Femur (tissue), 1 donor: ENCODE measurements around the gene CCDC102B.
"Not testable (repeated sequence)": the region's sequence is repeated elsewhere in the genome, so short reads cannot be mapped to it uniquely, and the experiment has no call there.

Experiments
- DNase-seq: peaks from one replicate; pipeline ENCODE4 v3.0.0-alpha.2; 2017

The CCDC102B gene

DNA sequence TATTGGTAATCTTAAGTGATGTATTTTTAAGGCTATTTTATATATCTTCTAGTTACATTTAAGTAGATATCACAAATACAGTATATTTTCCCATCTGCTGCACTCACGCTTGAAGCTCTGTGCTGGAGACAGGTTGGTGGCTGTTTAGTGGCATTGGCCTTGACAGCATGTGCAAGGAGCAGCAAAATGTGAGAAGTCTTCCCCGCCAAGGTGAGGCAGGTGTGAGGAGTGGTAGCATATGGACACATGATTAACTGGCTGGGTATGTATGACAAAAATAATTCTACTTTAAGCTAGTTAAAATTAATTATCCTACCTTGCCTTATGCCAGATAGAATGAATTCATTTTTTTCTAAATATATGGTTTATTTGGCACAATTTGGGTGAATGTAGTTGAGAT, 117.2 kb downstream of the CCDC102B start:
- DNase-seq = no peak

DNA sequence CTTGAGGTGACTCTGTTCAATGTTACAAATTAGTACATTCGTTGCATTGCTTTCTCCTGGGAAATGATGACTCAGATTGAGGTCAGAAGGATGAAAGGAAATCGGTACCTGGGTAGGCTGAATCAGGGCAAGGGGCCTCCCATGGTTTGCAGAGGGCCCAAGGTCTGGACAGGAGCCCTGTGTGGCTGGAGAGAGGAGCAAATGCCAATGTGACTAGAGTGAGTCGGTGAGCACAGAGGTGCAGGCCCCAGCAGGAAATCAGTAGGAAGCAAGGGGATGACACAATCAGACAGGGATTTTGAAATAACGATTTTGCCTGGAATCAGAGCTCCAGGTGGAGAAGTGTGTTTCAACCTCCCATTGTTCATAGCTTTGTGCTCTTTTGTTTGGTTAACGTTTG, 118.9 kb downstream of the CCDC102B start:
- DNase-seq = no peak

DNA sequence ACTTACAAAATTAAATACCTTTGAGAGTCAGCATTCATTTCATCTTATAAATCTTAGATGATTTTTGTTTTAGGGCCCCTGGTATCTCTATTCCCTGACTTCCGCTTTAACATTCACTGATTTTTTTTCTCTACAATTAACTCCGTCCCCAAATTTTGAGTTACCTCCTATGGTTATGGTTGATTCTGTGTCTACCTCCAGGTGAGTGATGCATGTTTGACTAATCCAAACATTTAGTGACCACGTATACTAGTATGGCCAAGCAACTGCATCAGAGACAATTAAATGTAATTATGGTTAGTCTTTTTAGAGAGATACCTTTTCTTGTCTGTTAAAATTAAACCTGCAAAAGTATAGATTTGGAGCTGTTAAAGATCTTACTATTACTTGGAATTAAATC, 120.3 kb downstream of the CCDC102B start:
- no peak for DNase-seq

DNA sequence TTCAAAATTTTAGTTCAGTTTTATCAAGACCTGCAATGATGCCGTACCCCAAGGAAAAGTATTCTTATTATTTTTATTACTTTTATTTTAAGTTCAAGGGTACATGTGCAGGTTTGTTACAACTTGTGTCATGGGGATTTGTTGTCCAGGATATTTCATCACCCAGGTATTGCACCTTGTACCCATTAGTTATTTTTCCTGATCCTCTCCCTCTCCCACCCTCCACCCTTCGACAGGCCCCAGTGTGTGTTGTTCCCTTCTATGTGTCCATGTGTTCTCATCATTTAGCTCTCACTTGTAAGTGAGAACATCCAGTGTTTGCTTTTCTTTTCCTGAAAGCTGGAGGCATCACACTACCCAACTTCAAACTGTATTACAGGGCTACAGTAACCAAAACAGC, 122.0 kb downstream of the CCDC102B start:
- no peak for DNase-seq

DNA sequence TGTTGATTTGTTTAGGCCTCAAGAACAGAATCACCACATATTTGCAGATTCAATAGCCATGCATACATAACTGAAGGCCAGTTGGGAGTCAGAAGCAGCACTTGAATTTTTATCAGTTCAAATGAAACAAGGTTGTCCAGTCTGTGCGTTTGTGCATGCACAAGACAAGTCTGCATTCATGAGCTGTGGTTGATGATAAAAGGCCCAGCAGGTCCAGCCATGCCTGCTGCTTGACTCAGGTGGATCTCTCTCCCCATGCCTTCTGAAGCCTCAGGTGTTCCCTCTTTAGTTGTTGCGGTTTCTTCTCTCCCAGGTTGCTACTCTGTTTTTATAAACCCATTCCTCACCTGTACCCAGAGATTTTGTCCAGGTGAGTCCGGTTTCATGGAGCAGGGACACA, 124.5 kb downstream of the CCDC102B start:
- no peak for DNase-seq

DNA sequence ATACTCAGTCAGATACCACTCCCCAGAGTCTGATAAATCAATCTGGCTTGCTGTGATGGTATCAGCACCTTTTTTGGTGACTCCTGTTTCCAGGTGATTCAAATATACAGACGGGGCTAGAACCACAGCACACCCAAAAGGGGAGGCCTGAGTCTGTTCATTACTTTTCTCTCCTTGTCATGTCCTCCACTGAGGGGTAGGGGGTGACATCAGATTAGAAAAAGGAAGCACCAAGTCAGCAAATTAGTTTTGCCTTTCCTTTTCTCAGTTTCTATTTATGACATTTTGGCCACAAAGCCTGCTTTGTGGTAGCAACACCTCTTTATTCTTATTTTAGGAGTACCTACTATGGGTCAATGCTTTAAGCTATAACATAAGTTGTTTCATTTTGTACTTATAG, 127.4 kb downstream of the CCDC102B start:
- no peak for DNase-seq

DNA sequence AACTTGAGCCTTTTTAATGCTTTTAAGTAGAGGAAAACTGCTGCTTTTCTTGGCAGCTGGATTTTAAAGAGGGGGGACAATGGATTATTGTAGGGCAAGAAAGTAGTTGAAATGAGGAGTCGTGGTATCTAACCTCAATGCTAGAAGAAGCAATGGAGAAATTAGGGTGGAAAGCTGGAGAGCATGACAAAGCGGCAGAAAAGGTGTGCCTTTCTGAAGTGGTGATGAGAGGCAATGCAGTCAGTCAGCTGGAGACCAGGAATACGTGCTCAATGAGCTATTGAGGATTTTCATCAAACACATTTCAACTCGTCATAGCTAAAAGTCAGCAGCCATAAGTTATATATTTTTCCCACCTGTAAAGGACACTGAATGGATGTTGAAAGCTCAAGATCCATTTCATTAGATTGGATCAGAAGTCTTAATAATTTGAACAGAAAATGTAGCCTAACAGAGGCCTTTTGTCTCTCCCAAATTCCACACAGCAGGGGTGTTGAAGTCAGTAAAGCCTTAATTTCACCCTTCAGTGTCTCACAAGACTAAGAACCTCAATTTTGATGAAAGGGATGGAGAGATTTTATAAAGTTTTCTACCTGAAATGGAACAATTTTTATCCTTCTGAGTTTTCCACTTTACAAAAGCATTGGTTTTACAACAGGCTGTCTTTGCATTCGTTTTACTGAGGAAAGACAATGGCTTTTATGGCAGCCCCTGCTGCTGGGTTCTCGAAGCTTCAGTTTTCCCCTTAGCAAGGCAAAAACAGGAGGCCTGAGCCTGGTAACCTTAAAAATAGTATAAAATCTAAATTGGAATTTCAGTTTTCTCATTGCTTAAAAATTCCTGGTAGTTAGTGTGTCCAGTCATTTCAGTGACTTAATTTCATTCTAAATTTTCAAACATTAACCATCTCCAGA, 131.1 kb downstream of the CCDC102B start:
- no peak for DNase-seq

DNA sequence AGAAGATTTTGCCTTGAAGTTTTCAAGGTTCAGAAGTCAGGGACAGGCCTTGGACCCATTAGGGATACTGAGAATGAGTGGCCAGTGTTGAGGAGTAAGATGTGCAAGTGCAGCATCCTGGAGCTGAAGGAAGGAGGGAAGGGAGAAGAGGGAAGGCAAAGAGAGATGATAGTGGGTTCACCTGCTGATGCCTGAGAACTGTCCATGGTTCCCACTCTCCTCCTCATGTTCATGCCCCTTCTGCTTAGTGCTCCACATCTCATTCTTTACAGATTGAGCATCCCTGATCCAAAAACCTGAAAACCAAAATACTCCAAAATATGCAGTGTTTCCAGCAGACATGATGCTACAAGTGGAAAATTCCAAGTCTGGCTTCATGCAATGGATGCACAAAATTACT, 137.8 kb downstream of the CCDC102B start:
- no peak for DNase-seq

DNA sequence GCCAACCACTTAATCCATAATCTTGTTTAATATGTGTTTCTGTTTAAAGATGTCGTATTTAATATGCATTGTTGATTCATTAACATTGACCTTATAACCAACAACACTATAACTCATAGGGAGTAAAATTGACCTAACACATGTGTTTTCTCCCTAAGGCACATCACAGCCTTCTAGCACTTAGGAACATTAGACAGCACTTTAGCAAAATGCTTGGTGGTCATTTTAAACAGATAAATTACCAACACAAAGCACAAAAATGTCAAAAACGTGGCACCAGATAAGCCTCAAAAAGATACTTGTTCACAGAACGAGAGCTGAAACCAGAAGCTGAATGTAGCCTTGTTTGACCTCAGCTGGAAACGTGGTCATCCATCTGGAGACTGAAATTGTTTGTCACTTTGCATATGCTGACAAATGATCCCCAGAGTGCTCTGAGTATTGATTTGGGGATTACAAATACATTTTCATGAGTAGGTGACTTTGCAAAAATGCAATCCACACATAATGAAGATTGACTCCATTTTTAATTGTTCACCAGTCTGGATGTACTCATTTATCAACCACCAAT, 139.2 kb downstream of the CCDC102B start:
- no peak for DNase-seq

DNA sequence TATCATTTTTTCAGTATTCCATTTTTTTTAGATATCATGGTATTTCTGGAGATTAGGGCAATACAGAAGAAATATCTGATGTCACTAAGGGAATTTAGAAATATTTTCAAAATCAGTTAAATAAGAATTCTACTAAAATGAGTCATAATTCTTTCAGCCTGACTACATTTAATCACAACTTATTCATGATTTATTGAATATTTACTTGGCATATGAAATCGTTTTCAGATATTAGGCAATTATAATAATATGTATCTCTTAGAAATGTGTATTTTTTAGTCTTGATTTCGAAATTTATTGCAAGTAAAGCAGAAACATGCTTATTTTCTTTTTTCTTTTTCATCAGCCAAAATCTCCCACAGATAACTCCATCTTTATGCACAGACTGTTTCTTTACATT, 142.2 kb downstream of the CCDC102B start:
- no peak for DNase-seq

DNA sequence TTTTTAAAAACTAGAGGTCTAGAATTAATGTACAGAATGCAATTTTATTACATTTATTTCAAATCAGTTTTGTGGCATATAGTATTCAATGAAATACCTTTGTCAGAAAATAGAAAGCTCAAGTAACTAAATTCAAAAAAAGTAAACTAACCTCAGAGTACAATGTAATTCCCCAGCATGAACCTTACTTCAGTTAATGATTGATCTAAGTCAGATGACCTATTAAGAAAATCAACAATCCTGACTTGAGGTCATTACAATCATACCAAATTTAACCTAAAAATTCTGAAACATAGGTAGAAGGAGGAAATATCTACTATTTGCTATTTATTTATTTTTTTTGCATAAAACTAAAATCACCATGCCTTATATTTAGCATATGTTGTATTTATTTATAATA, 142.9 kb downstream of the CCDC102B start:
- no peak for DNase-seq

DNA sequence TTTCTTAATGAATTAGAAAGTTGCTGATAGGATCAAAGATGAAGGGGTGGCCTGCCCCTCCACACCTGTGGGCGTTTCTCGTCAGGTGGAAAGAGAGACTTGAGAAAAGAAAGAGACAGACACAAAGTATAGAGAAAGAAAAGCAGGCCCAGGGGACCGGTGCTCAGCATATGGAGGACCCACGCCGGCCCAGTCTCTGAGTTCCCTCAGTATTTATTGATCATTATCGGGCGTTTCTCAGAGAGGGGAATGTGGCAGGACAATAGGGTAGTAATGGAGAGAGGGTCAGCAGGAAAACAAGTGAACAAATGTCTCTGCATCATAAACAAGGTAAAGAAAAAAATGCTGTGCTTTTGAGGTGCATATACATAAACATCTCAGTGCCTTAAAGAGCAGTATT, 144.3 kb downstream of the CCDC102B start:
- no peak for DNase-seq

DNA sequence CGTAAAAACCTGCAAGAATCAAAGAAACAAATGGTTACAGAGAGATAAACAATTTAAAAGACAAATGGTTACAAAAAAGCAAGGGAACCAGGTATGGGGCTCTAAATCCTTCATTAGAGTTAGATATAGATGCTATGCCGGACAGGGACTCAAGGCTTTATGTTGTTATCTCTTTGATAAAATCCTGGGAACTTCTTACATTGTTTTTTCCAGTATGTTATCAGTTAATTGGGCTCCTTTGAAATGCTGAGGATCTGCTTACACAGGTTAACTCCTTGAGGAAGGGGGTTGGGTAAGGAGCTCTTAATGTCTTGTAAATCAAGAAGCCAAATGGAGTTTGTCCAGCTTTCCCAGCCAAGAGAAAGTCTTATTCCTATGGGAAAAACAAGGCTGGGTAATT, 146.0 kb downstream of the CCDC102B start:
- DNase-seq = not testable (repeated sequence)

DNA sequence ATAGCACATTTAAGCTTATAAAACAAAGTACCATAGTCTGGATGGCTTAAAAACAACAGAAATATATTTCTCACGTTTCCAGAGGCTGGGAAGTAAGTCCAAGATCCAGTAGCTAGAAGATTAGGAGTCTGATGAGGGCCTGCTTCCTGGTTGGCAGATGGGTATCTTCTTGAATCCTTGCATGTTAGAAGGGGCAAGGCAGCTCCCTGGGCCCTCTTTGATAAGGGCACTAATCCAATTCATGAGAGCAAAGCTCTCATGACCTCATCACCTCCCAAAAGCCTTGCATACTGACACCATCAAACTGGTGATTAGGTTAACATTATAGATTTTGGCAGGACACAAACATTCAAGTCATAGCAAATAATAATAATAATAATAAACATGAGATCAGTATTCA, 146.4 kb downstream of the CCDC102B start:
- DNase-seq = no peak

DNA sequence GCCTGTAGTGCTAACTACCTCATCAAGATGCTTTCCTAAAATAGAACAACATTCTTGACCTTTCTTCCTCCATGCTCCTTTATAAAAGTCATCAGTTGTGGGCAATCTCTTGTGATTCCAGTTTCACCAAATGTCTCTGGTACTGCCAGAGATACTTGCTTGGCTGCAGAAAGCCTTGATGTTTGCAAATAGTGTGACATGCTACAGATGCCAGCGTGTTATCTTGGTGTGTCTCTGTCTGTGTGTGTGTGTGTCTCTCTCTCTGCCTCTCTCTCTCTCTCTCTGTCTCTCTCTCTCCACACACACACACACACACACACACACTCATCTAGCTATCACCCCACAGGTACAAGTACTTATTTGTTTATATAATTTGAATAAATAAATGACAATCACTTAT, 146.9 kb downstream of the CCDC102B start:
- no peak for DNase-seq

DNA sequence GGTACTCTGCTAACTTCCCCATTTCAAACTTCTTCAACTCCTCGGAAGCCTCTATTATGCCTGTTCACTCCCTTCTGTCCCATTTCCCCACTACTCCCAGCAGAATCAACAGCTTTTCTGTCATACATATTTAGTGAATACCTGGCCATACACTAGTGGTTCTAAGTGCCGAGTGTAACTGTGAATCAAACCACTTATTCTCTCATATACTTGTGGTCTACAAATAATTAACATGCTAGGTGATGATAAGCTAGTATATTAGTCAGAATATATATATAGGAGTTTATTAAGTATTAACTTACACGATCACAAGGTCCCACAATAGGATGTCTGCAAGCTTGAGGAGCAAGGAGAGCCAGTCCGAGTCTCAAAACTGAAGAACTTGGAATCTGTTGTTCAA, 150.7 kb downstream of the CCDC102B start:
- no peak for DNase-seq

DNA sequence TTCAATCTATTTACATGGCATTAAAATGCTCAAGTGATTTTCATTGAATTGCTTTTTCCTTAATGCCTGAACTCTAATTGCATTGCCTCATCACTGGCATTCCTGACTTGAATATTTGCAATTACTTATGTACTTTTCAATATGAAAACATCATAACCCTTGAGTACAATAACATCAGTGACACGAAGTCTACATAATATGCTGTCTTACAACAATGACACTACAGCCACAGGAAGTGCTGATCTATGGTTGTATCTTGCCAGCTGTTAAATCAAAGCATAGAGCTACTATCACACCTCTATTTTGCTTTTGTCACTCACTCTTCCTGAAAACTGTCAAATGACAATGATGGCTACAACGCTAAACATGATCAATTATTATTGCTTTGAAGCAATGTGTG, 156.9 kb downstream of the CCDC102B start:
- DNase-seq = no peak

DNA sequence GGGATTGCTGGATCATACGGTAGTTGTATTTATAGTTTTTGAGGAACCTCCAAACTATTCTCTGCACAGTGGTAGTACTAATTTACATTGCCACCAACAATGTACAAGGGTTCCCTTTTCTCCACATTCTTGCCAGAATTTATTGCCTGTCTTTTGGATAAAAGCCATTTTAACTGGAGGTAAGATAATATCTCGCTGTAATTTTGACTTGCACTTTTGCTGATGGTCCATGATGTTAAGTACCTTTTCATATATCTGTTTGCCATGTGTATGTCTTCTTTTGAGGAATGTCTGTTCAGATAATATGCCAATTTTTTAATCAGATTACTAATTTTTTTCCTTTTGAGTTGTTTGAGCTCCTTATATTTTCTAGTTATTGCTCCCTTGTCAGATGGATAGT, 158.8 kb downstream of the CCDC102B start:
- no peak for DNase-seq

DNA sequence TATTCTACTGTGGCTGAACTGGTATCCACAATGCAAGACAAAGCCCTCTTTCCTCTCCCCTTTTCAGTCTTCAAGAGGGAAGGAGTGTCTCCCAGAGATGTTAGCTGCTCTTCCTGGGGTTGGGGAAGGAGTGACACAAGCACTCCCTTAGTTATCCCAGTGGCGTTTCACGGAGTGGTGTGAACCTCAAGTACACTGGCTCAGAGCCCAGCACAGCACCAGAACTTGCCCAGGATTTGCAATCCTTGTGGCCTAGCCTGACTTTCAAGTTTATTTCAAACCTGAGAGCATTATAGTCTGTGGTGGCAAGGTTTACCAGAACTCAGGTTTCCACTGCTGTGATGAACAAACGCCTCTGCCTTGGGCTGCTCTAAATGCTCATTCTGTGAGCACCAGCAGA, 162.5 kb downstream of the CCDC102B start:
- DNase-seq = no peak

DNA sequence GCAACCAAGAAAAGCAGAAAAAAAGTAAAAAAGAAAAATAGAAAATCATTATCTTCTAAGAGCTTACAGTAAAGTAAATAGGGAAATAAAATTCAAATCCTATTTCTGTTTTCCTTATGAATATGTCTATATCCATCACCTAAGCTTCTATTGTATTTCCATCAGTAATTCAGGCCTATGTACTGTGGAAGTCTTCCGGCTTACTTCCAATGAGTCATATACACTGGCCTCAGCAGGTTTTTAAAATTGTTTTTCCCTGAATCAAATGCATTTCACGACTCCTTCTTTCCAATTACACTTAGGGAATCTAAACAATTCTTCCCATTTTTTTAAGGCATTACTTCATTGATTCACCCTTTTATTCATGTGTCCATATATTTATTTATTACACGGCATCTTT, 164.7 kb downstream of the CCDC102B start:
- no peak for DNase-seq

DNA sequence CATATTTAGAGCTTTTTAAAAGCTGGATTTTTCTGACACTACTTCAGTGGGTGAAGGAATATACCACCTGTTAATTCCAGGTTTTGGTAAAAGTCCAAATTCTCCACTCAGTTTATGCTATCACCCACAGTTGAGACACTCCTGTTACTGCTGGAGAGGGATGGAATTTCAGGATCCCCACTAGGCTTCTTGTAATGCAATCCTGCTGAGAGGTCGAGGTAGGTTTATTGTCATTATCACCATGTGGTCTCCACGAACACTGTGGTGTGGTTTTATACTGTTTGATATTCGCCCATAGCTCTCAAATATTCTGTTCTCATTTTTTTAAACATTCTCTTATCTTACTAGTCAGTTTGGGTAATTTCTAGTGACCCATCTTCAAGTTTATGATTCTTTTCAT, 167.9 kb downstream of the CCDC102B start:
- no peak for DNase-seq

DNA sequence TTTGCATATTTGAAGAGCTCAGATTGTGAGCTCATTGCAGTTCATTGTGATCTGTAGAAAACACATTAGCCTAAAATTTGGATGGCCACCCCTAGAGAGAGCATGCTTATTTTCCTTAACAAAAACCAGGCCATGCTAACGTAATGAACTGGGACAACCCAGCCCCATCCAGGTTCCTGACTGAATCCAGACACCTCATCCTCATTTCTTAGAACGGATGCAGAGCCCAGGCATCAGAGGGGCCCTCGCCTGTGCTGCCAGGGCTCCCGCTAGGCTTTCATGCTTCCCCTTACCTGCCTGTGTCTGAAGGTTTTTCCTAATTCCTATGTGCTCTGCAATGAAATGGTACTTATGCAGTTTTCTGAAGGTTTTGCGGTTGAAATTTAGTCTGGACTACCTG, 171.1 kb downstream of the CCDC102B start:
- no peak for DNase-seq

DNA sequence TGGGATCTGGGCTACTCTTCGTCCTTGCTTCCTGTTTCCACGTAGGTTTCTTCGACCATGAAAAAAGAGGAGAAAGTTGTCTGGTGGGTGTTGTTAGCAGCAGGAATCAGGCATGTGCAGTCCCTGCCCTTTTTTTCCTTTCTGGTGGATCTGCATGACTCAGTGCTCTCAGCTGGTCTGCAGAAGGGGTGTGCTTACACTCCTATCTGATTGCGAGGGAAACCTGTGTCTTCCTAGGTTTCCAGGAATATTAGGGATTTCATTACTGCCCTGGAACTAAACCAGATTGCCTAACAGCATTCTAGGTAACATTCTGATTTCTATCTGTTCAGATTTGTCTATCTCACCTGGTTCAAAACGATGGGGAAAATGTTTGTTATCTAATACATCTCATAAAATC, 174.3 kb downstream of the CCDC102B start:
- DNase-seq = no peak

DNA sequence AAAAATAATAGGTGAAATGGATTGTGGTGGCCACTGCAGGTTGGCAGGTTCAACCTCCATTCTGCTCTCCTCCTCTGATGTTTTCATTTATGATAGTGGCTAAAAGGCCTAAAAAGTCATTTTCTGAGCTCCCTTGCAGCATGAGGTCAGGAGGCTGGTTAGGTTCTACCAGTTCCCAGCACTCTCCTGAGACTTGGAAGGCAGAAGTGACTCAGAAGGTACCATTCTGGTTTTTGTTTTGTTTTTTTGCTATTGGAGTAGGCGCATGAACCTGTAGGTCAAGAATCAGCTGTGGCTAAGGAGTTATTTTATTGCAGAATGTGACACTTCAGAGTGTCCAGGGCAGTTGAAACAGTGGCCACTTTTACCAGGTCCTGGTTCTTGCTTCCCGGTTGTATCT, 181.9 kb downstream of the CCDC102B start:
- no peak for DNase-seq

DNA sequence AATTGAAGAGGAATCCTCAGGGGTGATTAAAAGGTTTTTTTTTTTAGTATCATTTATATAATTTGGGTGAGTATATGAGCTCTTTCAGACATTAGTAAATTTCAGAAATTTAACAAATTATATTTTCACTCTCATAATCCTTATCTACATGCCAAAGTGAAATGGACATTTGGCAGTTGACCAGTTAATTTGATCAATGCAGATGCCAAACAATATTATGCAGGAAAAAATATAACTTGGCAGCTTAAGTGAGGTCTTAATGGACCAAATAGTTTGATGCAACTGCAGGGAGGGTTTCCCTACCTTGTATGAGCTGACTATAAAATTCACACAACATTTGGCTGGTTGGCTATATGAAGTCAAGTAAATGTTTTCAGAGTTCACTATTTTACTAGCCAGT, 185.2 kb downstream of the CCDC102B start:
- DNase-seq = no peak
